Fibroblast of lung (primary cell): ENCODE data around the gene PAH. TPM values are rescaled to one million over a fixed set of nuclear protein-coding genes. Genes with fewer than 3 reads are reported as not detected.

Source experiments
- DNase-seq, 2 donors: peaks; one replicate each; pipeline versions ENCODE4 v3.0.0 to v3.0.0-alpha.2; 2010; ENCODE audit warnings: low read depth in 2 of 2
- H2AFZ ChIP-seq: 2 replicates; pipeline ENCODE4 v1.5.1; 2012; ENCODE audit warnings: low read length, control low read depth, inconsistent platforms
- H3K27ac ChIP-seq: 2 replicates; pipeline ENCODE4 v1.5.1; 2011; ENCODE audit warnings: low read length, control low read depth; ENCODE audit not compliant: insufficient read depth
- H3K27me3 ChIP-seq: 2 replicates; pipeline ENCODE4 v1.5.1; 2011; ENCODE audit warnings: mild to moderate bottlenecking, low read length; ENCODE audit not compliant: control insufficient read depth, insufficient read depth
- H3K36me3 ChIP-seq: 2 replicates; pipeline ENCODE4 v1.5.1; 2011; ENCODE audit warnings: low read length; ENCODE audit not compliant: control insufficient read depth, insufficient read depth
- H3K4me1 ChIP-seq: 2 replicates; pipeline ENCODE4 v1.5.1; 2011; ENCODE audit warnings: low read length; ENCODE audit not compliant: control insufficient read depth, insufficient read depth; ENCODE audit errors: extremely low read depth
- H3K4me2 ChIP-seq: 2 replicates; pipeline ENCODE4 v1.5.1; 2011; ENCODE audit warnings: low read length, control low read depth; ENCODE audit not compliant: insufficient read depth; ENCODE audit errors: extremely low read depth
- H3K4me3 ChIP-seq, 4 experiments: fragments of 200-600 bp in 1 of 4; sonication (generic) in 1 of 4; replicated peaks in 1 of 4; 2 replicates each; pipeline ENCODE4 v1.5.1; 2011 to 2016; ENCODE audit warnings: low read length in 4 of 4, low read depth in 3 of 4, mild to moderate bottlenecking in 3 of 4, control low read depth in 2 of 4, inconsistent platforms in 1 of 4, mixed read lengths in 1 of 4; ENCODE audit not compliant: insufficient read depth in 1 of 4; ENCODE audit errors: control extremely low read depth in 1 of 4
- H3K79me2 ChIP-seq: 2 replicates; pipeline ENCODE4 v1.5.1; 2012; ENCODE audit warnings: mild to moderate bottlenecking, low read length, inconsistent platforms; ENCODE audit not compliant: control insufficient read depth, insufficient read depth
- H3K9ac ChIP-seq: 2 replicates; pipeline ENCODE4 v1.5.1; 2011; ENCODE audit warnings: mild to moderate bottlenecking, low read length, control low read depth; ENCODE audit not compliant: insufficient read depth
- H3K9me3 ChIP-seq: 2 replicates; pipeline ENCODE4 v1.5.1; 2012; ENCODE audit warnings: low read depth, low read length; ENCODE audit not compliant: control insufficient read depth, insufficient read depth
- H4K20me1 ChIP-seq: 2 replicates; pipeline ENCODE4 v1.5.1; 2011; ENCODE audit warnings: low read length; ENCODE audit not compliant: control insufficient read depth, insufficient read depth; ENCODE audit errors: extremely low read depth
- CTCF ChIP-seq, 2 donors: IDR thresholded peaks in 1 of 2; conservative IDR thresholded peaks in 1 of 2; 1 replicate in 1 of 2; 2 replicates in 1 of 2; pipeline ENCODE4 v1.5.1; 2011 to 2012; ENCODE audit warnings: low read length in 2 of 2, control low read depth in 1 of 2, inconsistent platforms in 1 of 2, low read depth in 1 of 2, mild to moderate bottlenecking in 1 of 2
- EZH2 ChIP-seq: IDR thresholded peaks from 2 replicates; pipeline ENCODE4 v1.5.1; 2012; ENCODE audit warnings: low read length, control low read depth, mild to moderate bottlenecking; ENCODE audit errors: missing control alignments
- polyA minus RNA-seq: library from RNA; depleted of rRNA, polyadenylated mRNA; stranded (reverse); fragments of >200 nt; gene quantifications from 2 replicates; pipeline ENCODE4 v1.2.3, GENCODE V29; 2011; ENCODE audit warnings: low replicate concordance
- polyA plus RNA-seq, 2 donors: library from polyadenylated mRNA; depleted of rRNA in 1 of 2; stranded (reverse) in 1 of 2; unstranded in 1 of 2; fragments of >200 nt; gene quantifications; 2 replicates each; pipeline ENCODE4 v1.2.1, GENCODE V29; 2011 to 2012; ENCODE audit warnings: missing spikeins in 1 of 2
- total RNA-seq: library from RNA; depleted of rRNA; stranded (reverse); fragments of >200 nt; gene quantifications from 2 replicates; pipeline ENCODE4 v1.2.1, GENCODE V29; 2014

PAH gene
- total RNA-seq (not detected in 2 replicates), polyA plus RNA-seq (not detected in 2 replicates), polyA minus RNA-seq (not detected in 2 replicates)
- polyA plus RNA-seq (2012), result not detected in 2 replicates

DNA sequence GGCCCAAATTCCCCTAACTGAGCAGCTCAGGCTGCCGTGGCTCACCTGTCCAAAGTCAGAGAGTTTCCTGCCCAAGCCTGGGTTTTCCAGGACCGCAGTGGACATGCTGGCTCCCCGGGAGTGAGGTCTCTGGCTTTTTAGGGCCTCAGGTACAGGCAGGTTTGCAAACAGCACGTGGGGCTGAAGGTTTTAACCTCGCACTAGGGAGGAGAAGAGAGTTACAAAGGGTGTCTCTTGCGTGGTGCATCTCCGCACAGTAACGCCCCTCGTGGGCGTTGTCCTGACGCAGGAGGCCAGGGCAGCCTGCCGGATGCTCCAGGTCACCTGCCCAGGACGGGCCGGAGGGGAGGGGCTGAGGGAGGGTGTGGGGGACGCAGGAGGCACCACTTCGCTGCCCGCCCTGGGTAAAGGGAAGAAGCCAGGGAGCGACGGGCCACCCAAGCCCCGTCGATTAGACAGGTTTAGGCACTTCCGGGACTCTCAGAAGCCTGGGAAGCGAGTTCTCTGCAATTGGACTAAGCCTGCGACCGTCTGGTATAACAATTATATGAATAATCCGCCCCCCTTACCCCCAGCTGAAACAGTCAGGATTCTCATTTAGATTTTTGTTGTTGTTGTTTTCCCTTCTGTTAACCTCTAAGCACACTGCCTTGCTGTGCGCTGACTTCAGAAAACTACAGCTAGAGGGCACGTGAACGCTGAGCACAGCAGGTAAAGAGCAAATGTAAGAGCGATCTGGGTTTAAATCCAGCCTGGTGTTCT, at the start of gene PAH:
Gene PAH (minus strand): TSS at position 219 of the 762 bp plus-strand sequence. CDS start 114 bp downstream, at position 105.
- H2AFZ ChIP-seq, result no peak within 1 kb of the TSS
- no peak within 1 kb of the TSS for H3K9ac ChIP-seq
- H4K20me1 ChIP-seq, result no peaks in the 10 kb centered on the region
- no peak for TF ChIP-seq EZH2
- H3K4me1 ChIP-seq, result no peaks in the 10 kb centered on the region
- no peak within 1 kb of the TSS for H3K4me3 ChIP-seq
- no peaks in the 10 kb centered on the region for H3K36me3 ChIP-seq
- no peaks in the 10 kb centered on the region for H3K79me2 ChIP-seq
- H3K9me3 ChIP-seq, result no peaks in the 10 kb centered on the region
- no peak within 1 kb of the TSS for H3K27ac ChIP-seq
- no peaks in the 10 kb centered on the region for H3K27me3 ChIP-seq
- no peak for DNase-seq
- no peak within 1 kb of the TSS for H3K4me2 ChIP-seq

GRCh38 chr12:102966200-102966863, 49.3 kb upstream of the PAH start:
- no peaks in the 10 kb centered on the region for H3K27me3 ChIP-seq
- H3K79me2 ChIP-seq, result no peaks in the 10 kb centered on the region
- H3K36me3 ChIP-seq, result no peaks in the 10 kb centered on the region
- TF ChIP-seq EZH2, result no peak
- no peak for TF ChIP-seq CTCF (conservative IDR thresholded peaks at IDR 0.05 in 1 of 2, IDR thresholded peaks at IDR 0.05 in 1 of 2; ENCODE audit: low read depth in 1 of 2, low read length in 2 of 2)
- H4K20me1 ChIP-seq, result no peaks in the 10 kb centered on the region
- no peaks in the 10 kb centered on the region for H3K9me3 ChIP-seq
- no peak overlapping the region for H2AFZ ChIP-seq
- H3K4me2 ChIP-seq, result no peak overlapping the region
- no peak overlapping the region for H3K4me3 ChIP-seq
- no peak for DNase-seq
- no peak overlapping the region for H3K27ac ChIP-seq
- H3K9ac ChIP-seq, result no peak overlapping the region
- no peaks in the 10 kb centered on the region for H3K4me1 ChIP-seq

GRCh38 chr12:102965281-102966155, 48.5 kb upstream of the PAH start:
- H2AFZ ChIP-seq, result no peak overlapping the region
- H3K9ac ChIP-seq, result no peak overlapping the region
- H3K27me3 ChIP-seq, result no peaks in the 10 kb centered on the region
- H3K79me2 ChIP-seq, result no peaks in the 10 kb centered on the region
- H3K9me3 ChIP-seq, result no peaks in the 10 kb centered on the region
- no peaks in the 10 kb centered on the region for H3K36me3 ChIP-seq
- no peak overlapping the region for H3K27ac ChIP-seq
- H4K20me1 ChIP-seq, result no peaks in the 10 kb centered on the region
- H3K4me1 ChIP-seq, result no peaks in the 10 kb centered on the region
- no peak overlapping the region for H3K4me2 ChIP-seq
- DNase-seq, result no peak
- TF ChIP-seq EZH2 (no peak), CTCF (conservative IDR thresholded peaks at IDR 0.05 in 1 of 2, IDR thresholded peaks at IDR 0.05 in 1 of 2; ENCODE audit: low read depth in 1 of 2, low read length in 2 of 2) (no peak)
- H3K4me3 ChIP-seq, result no peak overlapping the region
